NT2/D1 (cell line): ENCODE measurements around the gene CCDC68.

Experiments
- SUZ12 ChIP-seq: IDR thresholded peaks from 2 replicates; pipeline ENCODE4 v1.6.1; 2011; ENCODE audit not compliant: insufficient read length, insufficient read depth; ENCODE audit errors: extremely low read depth
- YY1 ChIP-seq: IDR thresholded peaks from 2 replicates; pipeline ENCODE4 v1.6.1; 2011; ENCODE audit not compliant: insufficient read length, insufficient read depth
- ZNF274 ChIP-seq: IDR thresholded peaks from 2 replicates; pipeline ENCODE4 v1.6.1; 2011; ENCODE audit warnings: mild to moderate bottlenecking, low read depth, low read length

DNA sequence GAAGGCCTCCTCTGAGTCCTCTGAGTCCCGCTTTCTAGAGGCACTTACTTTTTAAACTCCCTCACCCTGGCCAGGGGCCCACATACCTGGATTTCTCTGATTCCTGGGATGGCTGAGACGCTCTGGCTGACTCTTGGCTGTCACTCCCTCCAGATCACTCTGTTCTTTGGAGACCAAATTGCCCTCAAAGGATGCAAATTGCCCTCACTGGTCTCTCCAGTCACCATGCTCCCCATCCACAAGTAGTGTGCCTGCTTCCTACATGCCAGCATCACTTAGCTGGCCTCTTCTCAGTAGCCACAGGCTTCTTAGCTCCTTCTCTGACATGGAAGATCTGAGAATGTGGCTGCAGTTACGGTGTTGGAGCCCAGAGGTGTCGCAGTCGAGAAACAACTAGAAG is 41.3 kb upstream of the CCDC68 start:
- TF ChIP-seq ZNF274 (no peak), YY1 (no peak), SUZ12 (no peak)
